Lung (tissue), 12 donors: ENCODE data around the gene TCAIM. TPM values are rescaled to one million over a fixed set of nuclear protein-coding genes. Genes with fewer than 3 reads are reported as not detected.

ENCODE experiments used
- ATAC-seq: fragments of 200-7000 bp; cut with Tn5 transposase; one replicate; pipeline ENCODE4 v1.9.1; 2020; ENCODE audit warnings: moderate number of reproducible peaks; ENCODE audit not compliant: insufficient read depth, low FRiP score
- DNase-seq, 3 donors: peaks; one replicate each; pipeline ENCODE4 v3.0.0-alpha.2; 2013 to 2017
- H3K27ac ChIP-seq, 2 donors: one replicate each; pipeline ENCODE4 v1.5.1; 2013; ENCODE audit warnings: mild to moderate bottlenecking in 2 of 2, moderate library complexity in 2 of 2, control low read depth in 1 of 2, inconsistent platforms in 1 of 2, low read depth in 1 of 2, low read length in 1 of 2
- H3K27me3 ChIP-seq, 3 donors: one replicate each; pipeline ENCODE4 v1.5.1; 2013; ENCODE audit warnings: low read length in 2 of 3; ENCODE audit not compliant: control insufficient read depth in 3 of 3, insufficient read depth in 3 of 3
- H3K36me3 ChIP-seq, 4 donors: one replicate each; pipeline ENCODE4 v1.5.1; 2013; ENCODE audit warnings: low read length in 4 of 4, mild to moderate bottlenecking in 1 of 4, moderate library complexity in 1 of 4; ENCODE audit not compliant: control insufficient read depth in 4 of 4, insufficient read depth in 4 of 4
- H3K4me1 ChIP-seq, 5 donors: one replicate each; pipeline ENCODE4 v1.5.1; 2013; ENCODE audit warnings: low read length in 5 of 5, mild to moderate bottlenecking in 2 of 5, moderate library complexity in 1 of 5; ENCODE audit not compliant: control insufficient read depth in 5 of 5, insufficient read depth in 5 of 5
- H3K4me3 ChIP-seq: one replicate; pipeline ENCODE4 v1.5.1; 2013; ENCODE audit warnings: mild to moderate bottlenecking, control low read depth, moderate library complexity
- H3K9ac ChIP-seq, 2 donors: one replicate each; pipeline ENCODE4 v1.5.1; 2013; ENCODE audit warnings: low read length in 2 of 2, control low read depth in 1 of 2; ENCODE audit not compliant: insufficient read depth in 1 of 2
- H3K9me3 ChIP-seq, 4 donors: one replicate each; pipeline ENCODE4 v1.5.1; 2013; ENCODE audit warnings: low read length in 3 of 4, mild to moderate bottlenecking in 1 of 4, moderate library complexity in 1 of 4; ENCODE audit not compliant: control insufficient read depth in 4 of 4, insufficient read depth in 3 of 4
- WGBS, 2 donors: extraction: QIAGEN DNeasy Blood & Tissue Kit; methylation state at CpG; one replicate each; pipeline ENCODE4 v1.1.7; 2013; 5-methylcytosine and 5-hydroxymethylcytosine counted together
- polyA plus RNA-seq, 2 donors: library from polyadenylated mRNA; stranded (reverse); fragments of 200-250 nt; gene quantifications; one replicate each; pipeline ENCODE4 v1.2.1, GENCODE V29; 2013
- total RNA-seq, 2 donors: library from RNA; depleted of rRNA in 1 of 2; stranded (reverse); fragments of >200 nt in 1 of 2; gene quantifications; one replicate each; pipeline ENCODE4 v1.2.1, GENCODE V29; 2014 to 2021
- TF ChIP-seq, protein P1 (sequence below): IDR thresholded peaks from 2 replicates; pipeline ENCODE4 v1.5.1; 2012; ENCODE audit warnings: mild to moderate bottlenecking; ENCODE audit errors: control extremely low read depth, extremely low read depth
- donor health status: control.
- donor health status: control.
- donor health status: Bipolar disorder and iron deficiency.
- donor health status: healthy.
- donor health status: DM: yes; HTN: yes; CAD: no.

TCAIM gene
- total and polyA plus RNA-seq, 4 donors = 14.4 to 42.1 (median 18.9) TPM

DNA sequence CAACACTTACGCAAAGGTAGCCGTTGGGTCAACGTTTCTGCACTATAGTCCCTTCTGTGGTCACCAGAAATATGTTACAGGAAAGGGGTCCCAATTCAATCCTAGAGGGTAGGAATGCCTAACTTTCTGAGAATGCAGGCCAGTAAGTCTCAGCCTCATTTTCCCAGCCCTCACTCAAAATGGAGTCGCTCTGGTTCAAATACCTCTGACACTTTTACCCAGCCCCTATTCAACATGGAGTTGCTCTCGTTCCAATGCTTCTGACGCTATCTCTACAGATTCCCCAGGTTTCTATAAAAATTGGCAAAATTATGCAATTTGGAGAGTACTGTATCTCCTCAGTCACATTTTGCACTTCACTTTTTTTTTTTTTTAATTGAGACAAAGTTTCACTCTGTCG lies 99.2 kb downstream of the TCAIM start:
- 69 to 88% methylated on average over 7 of the region's 7 CpGs for WGBS, 2 donors

DNA sequence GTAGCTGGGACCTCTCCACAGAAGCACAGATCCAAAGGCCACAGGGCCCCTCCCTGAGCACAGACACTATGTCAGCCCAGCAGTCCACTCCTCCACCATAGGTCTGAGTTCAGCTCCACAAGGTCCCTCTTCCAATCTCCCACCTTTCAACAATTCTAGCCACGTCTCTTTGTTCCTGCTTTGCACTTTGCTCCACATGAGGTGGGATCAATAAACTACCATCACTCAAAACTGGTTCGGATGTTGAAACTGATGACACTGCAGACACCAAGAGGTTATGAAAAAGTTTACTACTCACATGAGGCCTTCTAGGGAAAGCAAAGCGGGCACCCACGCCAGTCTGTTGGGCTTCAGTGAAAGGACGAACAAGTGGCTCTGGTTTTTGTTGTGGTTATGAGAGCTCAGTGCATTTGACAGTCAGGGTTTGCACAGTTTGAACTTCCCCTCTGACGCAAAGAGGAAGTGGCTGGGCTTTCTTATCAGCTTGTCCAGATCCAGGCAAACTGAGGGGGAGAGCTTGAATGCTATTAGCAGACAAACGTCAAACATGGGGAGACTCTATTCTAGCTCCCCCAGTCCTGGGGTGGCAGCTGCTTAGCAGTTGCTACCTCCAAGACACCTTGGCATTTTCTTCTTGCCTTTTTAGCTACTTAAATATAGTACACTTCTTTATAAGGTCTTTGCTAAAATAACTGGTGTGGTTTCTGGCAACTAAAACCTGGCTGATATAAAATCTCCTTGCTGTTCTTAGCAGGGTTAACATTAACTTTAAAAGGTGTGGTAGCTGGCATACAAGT lies 101.1 kb downstream of the TCAIM start:
- WGBS, 2 donors = 3 to 6% methylated on average over 7 of the region's 7 CpGs
- H3K4me1 ChIP-seq = peaks cover 0 to 11% (median 9%) of the 10 kb centered on the region in 5 donors
- no peaks in the 10 kb centered on the region for H3K27me3 ChIP-seq
- no peaks in the 10 kb centered on the region for H3K9me3 ChIP-seq
- H3K27ac ChIP-seq = peak overlapping the region; percentile 86 to 94
- ATAC-seq (peak; percentile 87), DNase-seq (peak; percentile 55 to 80 (median 75))
- no peak overlapping the region for H3K9ac ChIP-seq
- TF ChIP-seq, protein P1, sequence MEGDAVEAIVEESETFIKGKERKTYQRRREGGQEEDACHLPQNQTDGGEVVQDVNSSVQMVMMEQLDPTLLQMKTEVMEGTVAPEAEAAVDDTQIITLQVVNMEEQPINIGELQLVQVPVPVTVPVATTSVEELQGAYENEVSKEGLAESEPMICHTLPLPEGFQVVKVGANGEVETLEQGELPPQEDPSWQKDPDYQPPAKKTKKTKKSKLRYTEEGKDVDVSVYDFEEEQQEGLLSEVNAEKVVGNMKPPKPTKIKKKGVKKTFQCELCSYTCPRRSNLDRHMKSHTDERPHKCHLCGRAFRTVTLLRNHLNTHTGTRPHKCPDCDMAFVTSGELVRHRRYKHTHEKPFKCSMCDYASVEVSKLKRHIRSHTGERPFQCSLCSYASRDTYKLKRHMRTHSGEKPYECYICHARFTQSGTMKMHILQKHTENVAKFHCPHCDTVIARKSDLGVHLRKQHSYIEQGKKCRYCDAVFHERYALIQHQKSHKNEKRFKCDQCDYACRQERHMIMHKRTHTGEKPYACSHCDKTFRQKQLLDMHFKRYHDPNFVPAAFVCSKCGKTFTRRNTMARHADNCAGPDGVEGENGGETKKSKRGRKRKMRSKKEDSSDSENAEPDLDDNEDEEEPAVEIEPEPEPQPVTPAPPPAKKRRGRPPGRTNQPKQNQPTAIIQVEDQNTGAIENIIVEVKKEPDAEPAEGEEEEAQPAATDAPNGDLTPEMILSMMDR = no peak
- H3K4me3 ChIP-seq = no peak overlapping the region
- peaks cover 0 to 14% (median 4%) of the 10 kb centered on the region in 4 donors for H3K36me3 ChIP-seq

More for the DNA sequence above, 99.2 kb downstream of the TCAIM start:
- no peak overlapping the region for H3K9ac ChIP-seq
- TF ChIP-seq, protein P1 = no peak
- peaks cover 0 to 11% (median 9%) of the 10 kb centered on the region in 5 donors for H3K4me1 ChIP-seq
- DNase-seq = no peak
- no peak overlapping the region for H3K27ac ChIP-seq
- H3K27me3 ChIP-seq = no peaks in the 10 kb centered on the region
- no peak for ATAC-seq
- H3K4me3 ChIP-seq = no peak overlapping the region
- peaks cover 0 to 5% (median 2%) of the 10 kb centered on the region in 4 donors for H3K36me3 ChIP-seq
- H3K9me3 ChIP-seq = no peaks in the 10 kb centered on the region

DNA sequence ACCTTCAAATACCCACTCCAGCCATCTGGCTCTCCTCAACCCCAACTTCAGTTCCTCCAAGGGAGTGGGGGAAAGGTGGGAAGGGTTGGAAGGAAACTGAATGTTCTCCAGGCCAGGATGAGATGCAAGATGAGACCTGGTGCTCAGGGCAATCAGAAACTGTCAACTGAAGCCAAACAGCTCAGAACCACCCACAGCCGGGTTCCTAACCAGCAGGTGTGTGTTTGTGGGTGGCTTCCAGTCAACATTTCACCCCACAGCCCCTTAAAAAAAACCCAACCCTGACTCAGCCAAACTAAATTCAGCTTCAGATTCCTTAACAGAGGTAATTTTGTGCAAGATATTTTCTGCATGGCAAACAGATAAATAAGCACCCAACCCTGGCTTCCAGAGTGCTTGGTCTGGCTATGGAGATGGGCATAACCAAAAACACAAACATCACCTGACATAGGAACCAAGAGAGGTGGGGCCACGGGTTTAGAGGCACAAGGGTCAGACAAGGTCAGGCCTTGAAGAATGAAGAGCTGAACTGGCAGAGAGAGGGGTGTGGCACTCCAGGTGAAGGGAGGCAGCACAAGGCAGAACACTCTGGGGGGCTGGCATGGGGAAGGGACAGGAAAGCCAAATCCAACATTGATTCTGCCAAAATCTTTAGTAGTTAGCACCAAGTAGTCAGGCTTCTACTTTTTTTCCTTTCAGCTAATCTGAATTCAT lies 104.2 kb downstream of the TCAIM start:
- Histone ChIP-seq H3K27ac (no peak overlapping the region), H3K9me3 (peaks cover 0 to under 1% (median 0%) of the 10 kb centered on the region in 4 donors)

More for the DNA sequence above, 104.2 kb downstream of the TCAIM start:
- Histone ChIP-seq H3K4me1 (peaks cover 0 to 11% (median 9%) of the 10 kb centered on the region in 5 donors), H3K9ac (no peak overlapping the region), H3K4me3 (no peak overlapping the region), H3K27me3 (no peaks in the 10 kb centered on the region), H3K36me3 (peaks cover 7 to 36% (median 16%) of the 10 kb centered on the region in 4 donors)
- ATAC-seq = no peak
- TF ChIP-seq, protein P1 = no peak
- no peak for DNase-seq
- 64 to 66% methylated on average over 2 of the region's 2 CpGs for WGBS, 2 donors
